GM23338 (cell line): ENCODE measurements around the gene CPSF3. TPM values are rescaled to one million over a fixed set of nuclear protein-coding genes. Genes with fewer than 3 reads are reported as not detected.

ENCODE experiments used
- ATAC-seq: fragments of 200-7000 bp; cut with Tn5 transposase; 3 replicates; pipeline ENCODE4 v1.9.1; 2020
- DNase-seq: peaks from one replicate; pipeline ENCODE4 v3.0.0-alpha.2; 2015; ENCODE audit warnings: low spot score
- H2AFZ ChIP-seq: fragments of 200-600 bp; sonication (generic); 2 replicates; pipeline ENCODE4 v1.8.0; 2016; ENCODE audit warnings: antibody characterized with exemption, mild to moderate bottlenecking, moderate library complexity
- H3F3A ChIP-seq: fragments of 200-600 bp; sonication (generic); replicated peaks from 2 replicates; pipeline ENCODE4 v1.8.0; 2017; ENCODE audit warnings: antibody characterized with exemption, mixed run types, low read depth
- H3K27ac ChIP-seq: fragments of 200-600 bp; sonication (generic); 2 replicates; pipeline ENCODE4 v1.6.1; 2016; ENCODE audit warnings: low read depth
- H3K27me3 ChIP-seq: fragments of 200-600 bp; sonication (generic); 2 replicates; pipeline ENCODE4 v1.8.0; 2016; ENCODE audit warnings: mild to moderate bottlenecking, mixed run types, moderate library complexity; ENCODE audit not compliant: insufficient read depth
- H3K36me3 ChIP-seq: fragments of 200-600 bp; sonication (generic); 2 replicates; pipeline ENCODE4 v1.8.0; 2016; ENCODE audit warnings: mild to moderate bottlenecking; ENCODE audit not compliant: insufficient read depth
- H3K4me1 ChIP-seq: fragments of 200-600 bp; sonication (generic); 2 replicates; pipeline ENCODE4 v1.8.0; 2016; ENCODE audit warnings: mild to moderate bottlenecking, moderate library complexity; ENCODE audit not compliant: insufficient read depth
- H3K4me2 ChIP-seq: fragments of 200-600 bp; sonication (generic); 2 replicates; pipeline ENCODE4 v1.7.1; 2017; ENCODE audit warnings: mixed run types
- H3K4me3 ChIP-seq: fragments of 200-600 bp; sonication (generic); 2 replicates; pipeline ENCODE4 v1.6.1; 2016; ENCODE audit warnings: mixed run types
- H3K79me2 ChIP-seq: fragments of 200-600 bp; sonication (generic); replicated peaks from 2 replicates; pipeline ENCODE4 v1.8.0; 2017; ENCODE audit warnings: mild to moderate bottlenecking; ENCODE audit not compliant: insufficient read depth
- H3K9me2 ChIP-seq: fragments of 200-600 bp; sonication (generic); 2 replicates; pipeline ENCODE4 v1.8.0; 2017; ENCODE audit not compliant: insufficient read depth
- H4K20me1 ChIP-seq: fragments of 200-600 bp; sonication (generic); replicated peaks from 2 replicates; pipeline ENCODE4 v1.8.0; 2017; ENCODE audit warnings: mild to moderate bottlenecking; ENCODE audit not compliant: insufficient read depth
- H3K27ac Mint-ChIP-seq: 2 replicates; pipeline ENCODE4 v1.8.0; 2020; ENCODE audit warnings: inconsistent platforms, mild to moderate bottlenecking, moderate library complexity, mixed read lengths
- H3K27me3 Mint-ChIP-seq: 3 replicates; pipeline ENCODE4 v1.8.0; 2022; ENCODE audit warnings: low read depth, mild to moderate bottlenecking, moderate library complexity, mixed read lengths, inconsistent platforms; ENCODE audit not compliant: insufficient read depth, poor library complexity
- H3K36me3 Mint-ChIP-seq: 3 replicates; pipeline ENCODE4 v1.8.0; 2021; ENCODE audit warnings: low read depth, mild to moderate bottlenecking, inconsistent platforms, moderate library complexity, mixed read lengths
- H3K4me1 Mint-ChIP-seq: 3 replicates; pipeline ENCODE4 v1.8.0; 2020; ENCODE audit warnings: mild to moderate bottlenecking, inconsistent platforms, mixed read lengths
- H3K4me3 Mint-ChIP-seq: 3 replicates; pipeline ENCODE4 v1.8.0; 2021; ENCODE audit warnings: moderate library complexity, mild to moderate bottlenecking, inconsistent platforms, mixed read lengths
- H3K9me3 Mint-ChIP-seq: 3 replicates; pipeline ENCODE4 v1.8.0; 2020; ENCODE audit warnings: moderate library complexity, mild to moderate bottlenecking, inconsistent platforms, mixed read lengths
- CREB1 ChIP-seq: fragments of 250-450 bp; sonication (Bioruptor Pico); IDR thresholded peaks from 2 replicates; pipeline ENCODE4 v1.5.0; 2020; ENCODE audit warnings: low read depth, mild to moderate bottlenecking, moderate library complexity
- CTCF ChIP-seq, 2 experiments: fragments of 200-600 bp in 1 of 2; sonication (generic) in 1 of 2; conservative IDR thresholded peaks; 2 replicates each; pipeline versions ENCODE4 v1.5.1 to v1.6.1; 2016 to 2017; ENCODE audit warnings: antibody characterized with exemption in 2 of 2, low read depth in 2 of 2, mild to moderate bottlenecking in 2 of 2, moderate library complexity in 1 of 2
- ETS1 ChIP-seq: IDR thresholded peaks from 2 replicates; pipeline ENCODE4 v1.6.1; 2016; ENCODE audit warnings: antibody characterized with exemption
- EZH2 ChIP-seq: fragments of 200-600 bp; sonication (generic); IDR thresholded peaks from one replicate; pipeline ENCODE4 v1.8.0; 2017; ENCODE audit warnings: antibody characterized with exemption, mild to moderate bottlenecking, low read depth; ENCODE audit not compliant: unreplicated experiment
- EZH2phosphoT487 ChIP-seq: fragments of 200-600 bp; sonication (generic); IDR thresholded peaks from one replicate; pipeline ENCODE4 v1.8.1; 2018; ENCODE audit warnings: antibody characterized with exemption; ENCODE audit not compliant: unreplicated experiment
- JUNB ChIP-seq: IDR thresholded peaks from one replicate; pipeline ENCODE4 v1.6.1; 2016; ENCODE audit warnings: antibody characterized with exemption; ENCODE audit not compliant: unreplicated experiment
- NANOG ChIP-seq: IDR thresholded peaks from 2 replicates; pipeline ENCODE4 v1.6.1; 2016; ENCODE audit warnings: antibody characterized with exemption, borderline replicate concordance
- POLR2AphosphoS5 ChIP-seq: IDR thresholded peaks from 2 replicates; pipeline ENCODE4 v1.6.1; 2016; ENCODE audit warnings: antibody characterized with exemption, low read depth
- REST ChIP-seq: IDR thresholded peaks from one replicate; pipeline ENCODE4 v1.6.1; 2018; ENCODE audit warnings: antibody characterized with exemption; ENCODE audit not compliant: unreplicated experiment
- STAT1 ChIP-seq: IDR thresholded peaks from one replicate; pipeline ENCODE4 v1.6.1; 2016; ENCODE audit warnings: antibody characterized with exemption; ENCODE audit not compliant: unreplicated experiment
- ZNF114 ChIP-seq: fragments of 250-450 bp; sonication (Bioruptor Pico); IDR thresholded peaks from 2 replicates; pipeline ENCODE4 v1.5.0; 2020; ENCODE audit warnings: mild to moderate bottlenecking, moderate library complexity
- ZNF331 ChIP-seq: fragments of 250-450 bp; sonication (Bioruptor Pico); IDR thresholded peaks from 2 replicates; pipeline ENCODE4 v1.5.0; 2020; ENCODE audit warnings: low read depth, mild to moderate bottlenecking, moderate library complexity
- ZNF462 ChIP-seq: fragments of 250-450 bp; sonication (Bioruptor Pico); IDR thresholded peaks from 2 replicates; pipeline ENCODE4 v1.5.0; 2020; ENCODE audit warnings: mild to moderate bottlenecking, moderate library complexity
- polyA plus RNA-seq: library from polyadenylated mRNA; unstranded; fragments of >200 nt; fragmentation: Nextera tagmentation; extraction: Ambion mirVana; gene quantifications from 2 replicates; pipeline ENCODE4 v1.2.1, GENCODE V29; 2016
- total RNA-seq: library from RNA; depleted of rRNA; stranded (reverse); fragments of >200 nt; shearing (Covaris generic); gene quantifications from 2 replicates; pipeline ENCODE4 v1.2.3, GENCODE V29; 2014

The CPSF3 gene
- total and polyA plus RNA-seq, 2 experiments from 2014 or later = 77.1 to 105 TPM

GRCh38 chr2:9423922-9424272, 443 bp downstream of the CPSF3 start:
- TF ChIP-seq CREB1 (CRISPR knock-in tag) (no peak), POLR2AphosphoS5 (no peak), REST (no peak), ETS1 (no peak), ZNF462 (CRISPR knock-in tag) (no peak), STAT1 (no peak), EZH2 (no peak), NANOG (no peak), JUNB (no peak), CTCF (conservative IDR thresholded peaks at IDR 0.05; ENCODE audit: low read depth in 2 of 2) (no peak), ZNF331 (no peak), ZNF114 (CRISPR knock-in tag) (no peak), EZH2phosphoT487 (no peak)
- Histone ChIP-seq H3K27me3 (no peaks in the 10 kb centered on the region), H3K79me2 (peaks cover 72% of the 10 kb centered on the region), H3K36me3 (peaks cover 3% of the 10 kb centered on the region; the same call in 1 of the 2 replicates), H4K20me1 (peaks cover 23% of the 10 kb centered on the region), H2AFZ (peak overlapping the region; percentile 96; the same call in 1 of the 2 replicates), H3K27ac (peak overlapping the region; percentile 95), H3K4me1 (peaks cover 7% of the 10 kb centered on the region), H3F3A (0 out of 2 replicates have a peak, but pooled peaks cover 3% of the 10 kb centered on the region), H3K4me3 (peak overlapping the region; percentile 93), H3K4me2 (peak overlapping the region; percentile 97), H3K9me2 (no peaks in the 10 kb centered on the region)
- ATAC-seq = peak; percentile 4; the same call in 2 of the 3 replicates
- H3K36me3 Mint-ChIP-seq = peaks cover 3% of the 10 kb centered on the region; the same call in 2 of the 3 replicates
- peaks cover 9% of the 10 kb centered on the region for H3K4me1 Mint-ChIP-seq
- H3K27me3 Mint-ChIP-seq = peaks cover 15% of the 10 kb centered on the region
- DNase-seq = peak; percentile 35
- H3K4me3 Mint-ChIP-seq = no peak overlapping the region
- no peaks in the 10 kb centered on the region for H3K9me3 Mint-ChIP-seq
- peak overlapping the region; percentile 94 for H3K27ac Mint-ChIP-seq
